GM19468 (cell line): ENCODE measurements around the gene C2CD5.
A peak's percentile ranks its signal among the peaks of the same experiment; 100 is the strongest.
"Not testable (repeated sequence)": the region's sequence is repeated elsewhere in the genome, so short reads cannot be mapped to it uniquely, and the experiment has no call there.

Experiments
- ATAC-seq: cut with Tn5 transposase; IDR thresholded peaks from one replicate; pipeline ENCODE4 v1.9.1; 2021; ENCODE audit warnings: mild to moderate bottlenecking, moderate library complexity, moderate number of reproducible peaks; ENCODE audit not compliant: unreplicated experiment; ENCODE audit errors: extremely low read depth

C2CD5 gene

GRCh38 chr12:22536971-22537544 lies 7.3 kb downstream of the C2CD5 start:
- no peak for ATAC-seq

- ATAC-seq = no peak
Observed at GRCh38 chr12:22536346-22536945, 7.9 kb downstream of the C2CD5 start.

GRCh38 chr12:22535478-22535877 lies 8.9 kb downstream of the C2CD5 start:
- no peak for ATAC-seq

- ATAC-seq = no peak
Observed at GRCh38 chr12:22535038-22535437, 9.3 kb downstream of the C2CD5 start.

- ATAC-seq = peak; percentile 41
Observed at GRCh38 chr12:22533155-22533554, 11.2 kb downstream of the C2CD5 start.

GRCh38 chr12:22532317-22532716 lies 12.0 kb downstream of the C2CD5 start:
- ATAC-seq = no peak

- ATAC-seq = no peak
Observed at GRCh38 chr12:22531205-22531604, 13.1 kb downstream of the C2CD5 start.

GRCh38 chr12:22529281-22530060 lies 14.9 kb downstream of the C2CD5 start:
- peak; percentile 28 for ATAC-seq

- no peak for ATAC-seq
Observed at GRCh38 chr12:22527999-22528398, 16.3 kb downstream of the C2CD5 start.

GRCh38 chr12:22526836-22527235 lies 17.5 kb downstream of the C2CD5 start:
- ATAC-seq = no peak

GRCh38 chr12:22525426-22525825 lies 18.9 kb downstream of the C2CD5 start:
- ATAC-seq = no peak

GRCh38 chr12:22518998-22519397 lies 25.3 kb downstream of the C2CD5 start:
- no peak for ATAC-seq

GRCh38 chr12:22518060-22518719 lies 26.2 kb downstream of the C2CD5 start:
- no peak for ATAC-seq

GRCh38 chr12:22514875-22515274 lies 29.5 kb downstream of the C2CD5 start:
- no peak for ATAC-seq

GRCh38 chr12:22505826-22506225 lies 38.5 kb downstream of the C2CD5 start:
- ATAC-seq = no peak

GRCh38 chr12:22500100-22500499 lies 44.2 kb downstream of the C2CD5 start:
- no peak for ATAC-seq

- no peak for ATAC-seq
Observed at GRCh38 chr12:22499445-22499844, 44.9 kb downstream of the C2CD5 start.

- ATAC-seq = no peak
Observed at GRCh38 chr12:22494319-22494718, 50.0 kb downstream of the C2CD5 start.

- no peak for ATAC-seq
Observed at GRCh38 chr12:22491034-22491433, 53.3 kb downstream of the C2CD5 start.

GRCh38 chr12:22488478-22488877 lies 55.9 kb downstream of the C2CD5 start:
- ATAC-seq = no peak

- not testable (repeated sequence) for ATAC-seq
Observed at GRCh38 chr12:22487683-22488082, 56.7 kb downstream of the C2CD5 start.
